Activated gamma-delta T cell treated with anti-CD3 and anti-CD28 coated beads, Interleukin-2, amount 50 U/mL, for 16 hours (primary cell): ENCODE measurements around the gene ZNF584.
"Not testable (repeated sequence)": the region's sequence is repeated elsewhere in the genome, so short reads cannot be mapped to it uniquely, and the experiment has no call there.

Source experiments
- DNase-seq: peaks from one replicate; pipeline ENCODE4 v3.0.0-alpha.2; 2020; ENCODE audit warnings: low read depth

Gene ZNF584

GRCh38 chr19:58408152-58409009 lies at the start of gene ZNF584:
TSS of gene ZNF584 (plus strand) at chr19:58408649. CDS start at chr19:58409148, 499 bp downstream.
- DNase-seq, result peak; percentile 90

DNA sequence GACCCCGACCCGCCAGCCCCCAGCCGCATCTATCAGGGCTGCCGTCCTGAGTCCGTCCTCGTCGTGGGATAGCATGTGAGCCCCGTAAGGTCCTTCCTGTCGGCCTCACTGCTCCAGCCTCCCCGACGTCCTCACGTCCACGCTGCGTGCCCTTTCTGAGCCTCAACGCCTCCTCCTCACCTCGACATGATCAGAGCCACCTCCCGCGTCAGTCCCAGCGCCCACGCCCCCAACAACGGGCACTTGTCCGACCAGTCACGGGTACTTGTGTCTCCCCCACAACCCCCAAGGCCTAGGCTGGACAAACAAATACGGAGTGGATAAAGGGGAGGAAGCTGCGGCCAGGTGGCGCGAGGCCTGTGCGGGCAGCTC lies 46.6 kb upstream of the ZNF584 start:
- DNase-seq, result peak; percentile 31

- DNase-seq, result peak; percentile 92
Observed at GRCh38 chr19:58362272-58362994, 46.0 kb upstream of the ZNF584 start, which contains the start of gene ZNF497. TSS of gene ZNF497 (minus strand) at chr19:58362751. CDS start at chr19:58357635, 5,116 bp downstream.

GRCh38 chr19:58364146-58364545 lies 44.3 kb upstream of the ZNF584 start:
- no peak for DNase-seq

DNA sequence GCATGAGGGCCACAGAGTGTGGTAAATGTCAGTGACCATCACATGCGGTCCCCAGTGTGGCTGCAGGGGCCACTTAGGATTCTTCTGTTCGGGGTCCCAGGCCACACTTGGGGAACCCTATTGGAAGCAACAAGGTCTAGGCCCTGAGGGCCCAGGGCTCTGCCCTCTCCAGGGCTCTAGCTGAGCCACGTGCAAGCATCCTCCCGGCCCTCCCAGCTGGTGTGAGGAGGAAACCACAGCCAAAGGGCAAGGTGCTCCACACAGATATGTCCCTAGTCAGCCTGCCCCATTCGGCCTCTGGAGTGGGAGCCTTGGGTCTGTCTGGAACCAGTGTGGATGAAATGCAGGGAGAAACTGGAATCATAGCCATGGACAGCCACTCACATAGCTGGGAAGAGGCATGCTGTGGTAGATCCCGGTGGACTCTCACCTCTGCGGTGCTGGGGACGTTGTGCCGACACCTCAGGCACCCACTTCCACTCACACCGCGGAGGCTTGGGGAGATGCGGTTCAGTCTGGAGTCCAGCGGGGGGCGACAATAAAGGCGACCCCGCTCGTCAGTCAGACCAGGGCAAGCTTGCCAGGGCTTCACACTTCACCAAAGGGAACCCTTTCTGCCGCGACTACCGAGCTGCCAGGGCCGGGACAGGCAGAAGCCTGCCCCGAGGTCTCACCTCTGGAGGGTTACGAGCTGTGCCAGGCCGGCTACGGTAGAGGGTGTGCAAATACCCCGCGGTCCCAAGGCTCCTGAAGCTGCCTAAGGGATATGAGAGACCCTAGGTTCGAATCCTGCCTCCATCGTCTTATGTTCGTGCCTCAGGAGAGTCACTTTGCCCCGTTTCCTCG lies 41.6 kb upstream of the ZNF584 start:
- no peak for DNase-seq

DNA sequence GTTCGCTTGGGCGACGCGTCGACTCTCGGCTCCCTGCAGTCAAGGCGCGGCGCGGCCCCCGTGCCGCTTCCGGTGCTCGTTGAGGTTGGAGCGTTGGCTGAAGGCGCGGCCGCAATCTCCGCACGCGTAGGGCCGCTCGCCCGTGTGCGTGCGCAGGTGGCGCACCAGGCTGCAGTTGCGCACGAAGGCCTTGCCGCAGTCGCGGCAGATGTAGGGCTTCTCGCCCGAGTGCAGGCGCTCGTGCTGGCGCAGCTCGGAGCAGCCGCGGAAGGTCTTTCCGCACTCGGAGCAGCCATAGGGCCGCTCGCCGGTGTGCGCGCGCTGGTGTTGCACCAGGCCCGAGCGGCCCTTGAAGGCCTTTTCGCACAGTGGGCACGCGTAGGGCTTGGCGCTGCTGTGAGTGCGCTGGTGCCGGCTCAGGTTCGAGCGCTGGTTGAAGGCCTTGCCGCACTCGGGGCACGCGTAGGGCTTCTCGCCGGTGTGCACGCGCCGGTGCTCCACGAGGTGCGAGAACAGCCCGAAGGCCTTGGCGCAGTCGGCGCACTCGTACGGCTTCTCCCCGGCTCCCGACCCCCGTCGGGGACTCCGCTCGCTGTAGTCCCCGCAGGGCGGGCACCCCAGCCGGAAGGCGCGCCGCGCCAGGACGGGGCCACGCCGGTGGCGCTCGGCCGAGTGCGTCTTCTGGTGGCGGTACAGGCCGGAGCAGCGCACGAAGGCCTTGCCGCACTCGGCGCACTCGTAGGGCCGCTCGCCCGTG lies 40.6 kb upstream of the ZNF584 start:
- DNase-seq, result no peak

DNA sequence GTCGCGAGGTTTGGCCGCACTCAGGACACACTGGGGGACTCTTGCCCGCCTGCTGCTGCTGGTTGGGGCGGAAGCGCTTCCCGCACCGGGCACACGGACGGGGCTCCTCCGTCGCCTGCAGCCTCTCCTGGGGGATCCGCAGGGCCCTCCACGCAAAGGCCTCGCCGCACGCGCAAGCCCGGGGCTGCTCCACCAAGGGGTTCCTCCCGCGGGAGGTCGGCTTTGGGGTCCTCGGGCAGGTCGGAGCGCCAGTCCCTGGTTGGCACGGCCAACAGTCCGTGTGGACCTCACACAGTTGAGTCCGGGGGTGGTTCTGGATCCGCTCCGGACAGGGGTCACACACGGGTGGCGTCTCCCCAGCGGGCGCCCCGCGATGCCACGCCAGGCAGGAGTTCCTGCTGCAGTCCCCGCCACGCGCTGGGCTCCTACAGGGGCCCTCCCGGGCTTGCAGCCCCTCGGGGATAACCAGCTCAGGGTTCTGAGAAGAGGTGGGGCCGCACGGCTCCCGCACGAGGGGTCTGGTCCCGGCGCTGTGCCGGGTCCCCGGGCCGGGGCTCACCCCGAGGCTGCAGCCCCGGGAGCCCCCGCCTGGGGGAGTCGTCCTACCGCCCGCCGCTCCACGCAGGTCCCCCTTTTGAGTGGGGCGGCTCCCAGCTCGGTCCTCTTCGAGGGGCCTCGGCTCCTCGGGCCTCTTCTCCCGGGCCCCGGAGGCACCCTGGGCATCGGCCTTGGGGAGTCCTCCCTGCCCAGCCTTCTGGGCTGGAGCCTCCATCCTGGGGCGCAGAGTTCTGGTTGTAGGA lies 39.7 kb upstream of the ZNF584 start:
- DNase-seq, result no peak

GRCh38 chr19:58372311-58373133 lies 35.9 kb upstream of the ZNF584 start:
- DNase-seq, result no peak

DNA sequence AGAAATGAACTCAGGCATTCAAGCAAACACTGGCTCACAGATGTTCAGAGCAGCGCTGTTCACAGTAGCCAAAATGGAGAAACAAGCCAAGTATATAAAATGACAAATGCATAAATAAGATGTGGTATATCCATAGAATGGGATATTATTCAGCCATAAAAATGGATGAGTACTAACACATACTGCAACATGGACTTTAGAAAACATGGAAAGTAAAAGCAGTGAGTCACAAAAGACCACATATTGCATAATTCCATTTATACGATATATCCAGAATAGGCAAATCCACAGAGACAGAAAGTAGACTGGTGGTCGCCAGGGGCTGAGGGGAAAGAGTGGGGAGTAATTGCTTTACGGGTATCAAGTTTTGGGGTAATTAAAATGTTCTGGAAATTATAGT lies 34.2 kb upstream of the ZNF584 start:
- no peak for DNase-seq

GRCh38 chr19:58376724-58377123 lies 31.7 kb upstream of the ZNF584 start:
- not testable (repeated sequence) for DNase-seq

GRCh38 chr19:58379246-58379645 lies 29.2 kb upstream of the ZNF584 start:
- DNase-seq, result no peak

- DNase-seq, result no peak
Observed at GRCh38 chr19:58380037-58380661, 28.3 kb upstream of the ZNF584 start.

DNA sequence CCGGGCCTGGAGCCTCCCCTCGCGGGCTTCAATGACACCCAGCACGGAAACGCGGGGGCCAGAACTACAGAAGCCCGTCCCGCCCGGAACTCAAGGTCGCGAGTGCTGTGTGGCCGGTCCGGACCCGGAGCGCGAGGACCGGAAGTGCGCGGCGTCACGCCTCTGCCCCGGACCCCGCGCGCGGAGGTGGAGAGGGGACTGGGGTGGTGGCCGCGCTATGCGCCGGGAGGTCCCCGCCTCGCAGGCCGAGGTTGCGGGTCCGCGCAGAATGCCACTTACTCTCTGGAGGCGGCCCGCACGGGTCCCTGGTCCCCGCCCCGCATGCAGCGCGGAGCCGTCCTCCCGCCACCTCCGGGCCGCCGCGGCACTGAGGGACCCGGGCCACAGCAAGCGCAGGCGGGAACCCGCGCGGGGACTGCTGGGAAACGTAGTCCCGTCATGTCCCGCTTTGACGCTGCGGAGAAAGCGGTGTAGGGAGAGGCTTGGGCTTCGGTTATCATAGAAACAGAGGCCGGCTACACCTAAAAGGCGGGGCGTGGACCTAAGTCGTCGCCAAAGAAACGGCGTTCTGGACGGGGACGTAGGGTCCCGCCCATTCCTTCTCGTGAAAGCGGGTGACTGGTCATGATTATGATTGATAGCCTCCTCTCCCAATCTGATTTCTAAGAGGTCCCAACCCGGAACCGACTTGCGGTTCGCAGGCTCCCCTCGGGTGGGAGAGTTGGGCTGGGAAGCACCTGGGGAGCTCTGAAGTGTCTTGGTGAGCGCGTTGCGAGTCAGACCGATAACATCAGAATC lies 27.6 kb upstream of the ZNF584 start, which contains the start of gene ZNF837:
ZNF837 (minus strand) TSS at position 369 of the 798 bp plus-strand sequence. CDS start 11,698 bp downstream, outside the sequence.
- peak; percentile 96 for DNase-seq

GRCh38 chr19:58381460-58382212 lies 26.8 kb upstream of the ZNF584 start:
- no peak for DNase-seq

DNA sequence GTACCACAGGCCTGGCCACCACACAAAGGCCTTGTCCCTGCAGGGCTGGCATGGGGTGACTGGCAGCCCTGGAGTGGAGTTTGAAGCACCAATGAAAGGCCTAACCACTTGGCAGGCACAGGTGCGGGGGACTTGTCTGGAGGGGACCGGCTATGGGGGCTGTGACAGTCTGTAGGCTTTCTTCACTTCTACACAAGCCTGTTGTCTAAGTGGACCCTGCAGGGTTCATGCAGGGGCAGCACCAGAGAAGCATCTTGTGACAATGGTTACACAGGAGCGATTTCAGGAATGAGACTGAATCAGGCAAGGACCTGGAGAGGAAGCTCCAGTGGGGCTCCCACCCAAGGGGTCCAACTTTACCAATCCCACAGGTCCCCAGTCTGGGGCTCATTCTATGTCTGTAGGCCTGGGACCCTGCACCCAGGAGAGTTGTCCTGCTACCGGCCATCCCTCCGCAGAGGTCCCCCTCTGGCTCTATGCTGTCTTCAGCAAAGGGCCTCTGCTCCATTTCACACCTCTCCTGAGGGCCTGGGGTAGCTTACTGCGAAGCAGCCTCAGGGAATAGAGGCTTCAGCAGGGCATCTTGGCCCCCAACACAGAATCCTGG lies 25.3 kb upstream of the ZNF584 start:
- no peak for DNase-seq

DNA sequence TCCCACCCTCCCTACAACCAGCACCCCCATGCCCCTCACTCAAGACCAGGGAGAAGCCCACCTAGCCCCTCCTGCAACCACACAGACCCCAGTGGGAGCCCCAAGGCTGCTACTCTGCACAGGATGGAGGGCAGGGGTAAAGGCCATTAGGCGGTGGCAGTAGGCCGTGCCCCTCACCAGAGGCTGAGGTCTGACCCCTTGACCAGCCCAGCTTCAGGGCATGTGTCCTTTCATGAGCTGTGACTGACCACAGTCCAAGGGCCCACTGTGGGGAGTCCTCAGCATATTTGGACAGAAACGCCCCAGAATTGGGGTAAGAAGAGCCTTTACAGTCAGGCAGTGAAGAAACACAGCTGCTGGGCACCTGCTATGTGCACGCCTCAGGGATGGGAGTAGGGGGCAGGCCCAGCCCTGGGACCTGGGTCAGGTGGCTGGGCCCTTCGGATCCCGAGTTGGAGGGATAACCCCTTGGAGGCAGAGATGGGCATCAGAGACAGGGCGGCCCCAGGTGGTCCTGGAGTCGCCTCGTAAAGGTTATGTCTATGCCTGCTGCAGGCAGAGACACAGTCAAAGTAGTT lies 23.0 kb upstream of the ZNF584 start:
- no peak for DNase-seq
